ENCODE data around the gene SORBS1.

The SORBS1 gene

DNA sequence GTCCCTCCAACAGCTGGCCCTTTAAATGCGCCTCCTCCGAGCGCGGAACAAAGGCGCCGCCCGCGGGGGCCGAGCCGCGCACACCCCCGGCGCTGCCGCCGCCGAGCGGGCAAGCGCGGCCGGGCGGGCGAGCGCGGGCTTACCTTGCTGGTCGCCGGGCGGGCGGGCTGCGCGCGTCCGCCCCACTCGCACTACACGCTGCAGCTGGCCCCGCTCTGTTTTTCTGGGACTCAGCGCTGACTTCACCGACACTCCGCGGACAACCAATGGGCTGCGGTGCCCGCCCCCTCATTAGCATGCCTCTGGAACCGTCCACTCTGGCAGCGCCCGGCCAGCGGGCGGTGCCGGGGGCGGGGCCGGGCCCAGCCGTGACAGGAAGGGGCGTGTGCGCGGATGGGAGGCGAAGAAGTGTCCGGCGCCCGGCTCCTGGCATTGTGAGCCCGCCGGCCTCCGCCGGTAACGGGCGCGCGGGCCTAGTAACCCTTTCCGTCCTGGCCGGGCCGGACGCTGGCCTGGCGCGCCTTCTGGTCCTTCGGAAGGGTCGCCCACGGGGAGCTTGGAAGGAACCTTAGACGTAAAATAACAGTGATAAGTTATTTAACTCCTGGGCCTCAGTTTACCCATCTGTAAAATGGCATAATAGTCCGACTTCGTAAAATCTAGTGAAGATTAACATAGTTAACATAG, at the start of gene SORBS1:
Gene SORBS1, minus strand, starts transcription at position 195 of the 687 bp plus-strand sequence. CDS start 120,236 bp downstream, outside the sequence.
- peak within 1 kb of the TSS; percentile 78 to 88 for H3K27ac ChIP-seq
- TF ChIP-seq, protein P1, sequence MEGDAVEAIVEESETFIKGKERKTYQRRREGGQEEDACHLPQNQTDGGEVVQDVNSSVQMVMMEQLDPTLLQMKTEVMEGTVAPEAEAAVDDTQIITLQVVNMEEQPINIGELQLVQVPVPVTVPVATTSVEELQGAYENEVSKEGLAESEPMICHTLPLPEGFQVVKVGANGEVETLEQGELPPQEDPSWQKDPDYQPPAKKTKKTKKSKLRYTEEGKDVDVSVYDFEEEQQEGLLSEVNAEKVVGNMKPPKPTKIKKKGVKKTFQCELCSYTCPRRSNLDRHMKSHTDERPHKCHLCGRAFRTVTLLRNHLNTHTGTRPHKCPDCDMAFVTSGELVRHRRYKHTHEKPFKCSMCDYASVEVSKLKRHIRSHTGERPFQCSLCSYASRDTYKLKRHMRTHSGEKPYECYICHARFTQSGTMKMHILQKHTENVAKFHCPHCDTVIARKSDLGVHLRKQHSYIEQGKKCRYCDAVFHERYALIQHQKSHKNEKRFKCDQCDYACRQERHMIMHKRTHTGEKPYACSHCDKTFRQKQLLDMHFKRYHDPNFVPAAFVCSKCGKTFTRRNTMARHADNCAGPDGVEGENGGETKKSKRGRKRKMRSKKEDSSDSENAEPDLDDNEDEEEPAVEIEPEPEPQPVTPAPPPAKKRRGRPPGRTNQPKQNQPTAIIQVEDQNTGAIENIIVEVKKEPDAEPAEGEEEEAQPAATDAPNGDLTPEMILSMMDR (IDR thresholded peaks at IDR 0.05): no peak
- DNase-seq (ENCODE audit: low spot score): peak; percentile 98
- H3K4me3 ChIP-seq: peak within 1 kb of the TSS; percentile 84

GRCh38 chr10:95610727-95611126, 49.6 kb upstream of the SORBS1 start:
- Histone ChIP-seq H3K27ac (no peak overlapping the region), H3K4me3 (no peak overlapping the region)
- no peak for DNase-seq (ENCODE audit: low spot score)

DNA sequence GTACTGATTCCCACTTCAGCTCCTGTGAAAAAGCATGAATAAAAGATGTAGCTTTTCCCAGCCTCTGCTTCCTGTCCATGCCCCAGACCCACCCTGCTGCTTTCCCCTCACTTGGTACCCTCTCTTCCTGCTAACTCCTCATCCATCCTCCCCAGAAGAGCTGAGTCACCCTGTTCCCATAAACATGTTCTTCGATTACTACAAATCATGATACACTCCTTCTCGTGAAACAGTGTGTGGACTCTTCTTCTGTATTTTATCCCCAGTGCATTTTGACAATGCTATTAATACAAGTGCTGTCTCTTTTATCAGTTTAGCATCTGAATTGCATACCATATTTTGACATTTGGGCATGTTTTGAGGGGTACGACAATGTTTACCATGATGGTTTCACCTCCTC, 45.8 kb upstream of the SORBS1 start:
- peak overlapping the region; percentile 88 to 94 for H3K27ac ChIP-seq
- H3K4me3 ChIP-seq: no peak overlapping the region
- TF ChIP-seq, protein P1 (IDR thresholded peaks at IDR 0.05): no peak
- no peak for DNase-seq (ENCODE audit: low spot score)

More at GRCh38 chr10:95610727-95611126, 49.6 kb upstream of the SORBS1 start:
- TF ChIP-seq, protein P1 (IDR thresholded peaks at IDR 0.05): no peak

DNA sequence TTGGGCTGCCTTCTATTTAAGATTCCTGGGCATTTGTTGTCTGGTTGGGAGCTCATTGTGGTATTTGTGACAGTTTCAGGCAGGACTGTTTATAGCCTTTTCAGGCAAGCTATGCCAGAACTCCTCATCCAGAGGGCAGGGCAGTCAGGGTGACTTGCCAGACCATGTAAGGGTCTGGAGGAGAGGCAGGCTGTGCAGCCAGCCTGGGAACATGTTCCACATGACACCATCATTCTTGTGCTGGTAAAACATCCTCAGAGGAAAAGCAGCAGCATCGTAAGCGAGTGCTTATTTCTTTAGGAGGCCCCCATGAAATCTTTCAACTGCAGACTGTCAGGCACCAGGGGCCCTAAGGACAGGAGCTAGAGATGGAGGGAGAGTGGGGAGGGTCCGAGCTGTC, 44.0 kb upstream of the SORBS1 start:
- Histone ChIP-seq H3K4me3 (peak overlapping the region; percentile 21), H3K27ac (peak overlapping the region; percentile 88 to 94)
- TF ChIP-seq, protein P1 (IDR thresholded peaks at IDR 0.05): no peak
- peak; percentile 88 for DNase-seq (ENCODE audit: low spot score)

DNA sequence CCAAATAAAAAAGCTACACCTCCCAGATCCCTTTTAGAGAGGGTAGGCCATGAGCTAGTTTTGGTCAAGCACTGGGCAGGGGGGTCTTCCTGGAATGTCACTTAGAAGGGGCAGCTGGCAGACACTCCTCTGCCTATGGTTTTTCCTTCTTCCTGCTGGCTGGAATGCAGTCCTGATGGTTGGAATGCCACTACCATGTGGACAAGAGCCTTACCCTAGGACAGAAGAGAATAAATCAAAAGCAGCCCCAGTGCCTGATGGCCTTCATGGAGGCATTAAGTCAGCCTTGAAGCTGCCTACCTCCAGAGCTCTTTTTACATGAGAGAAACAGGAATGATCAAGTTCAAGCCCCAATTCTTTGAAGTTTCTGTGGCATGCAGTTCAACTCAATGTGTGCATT, 43.5 kb upstream of the SORBS1 start:
- TF ChIP-seq, protein P1 (IDR thresholded peaks at IDR 0.05): no peak
- Histone ChIP-seq H3K4me3 (no peak overlapping the region), H3K27ac (peak overlapping the region; percentile 88 to 94)
- no peak for DNase-seq (ENCODE audit: low spot score)

DNA sequence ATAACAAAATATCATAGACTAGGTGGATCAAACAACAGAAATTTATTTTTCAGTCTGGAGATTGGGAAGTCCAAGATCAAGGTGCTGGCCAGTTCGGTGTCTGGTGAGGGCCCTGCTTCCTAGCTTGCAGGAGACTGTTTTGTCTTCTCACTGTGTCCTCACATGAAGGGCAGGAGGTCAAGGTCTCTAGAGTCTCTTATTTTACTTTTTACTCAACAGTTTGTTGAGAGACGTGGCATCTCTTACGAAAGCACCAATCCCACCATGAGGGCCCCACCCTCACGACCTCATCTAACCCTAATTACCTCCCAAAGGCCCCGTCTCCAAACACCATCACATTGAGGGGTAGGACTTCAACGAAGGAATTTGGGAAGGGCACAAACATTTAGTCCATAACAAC, 41.2 kb upstream of the SORBS1 start:
- Histone ChIP-seq H3K4me3 (no peak overlapping the region), H3K27ac (no peak overlapping the region)
- DNase-seq (ENCODE audit: low spot score): no peak
- TF ChIP-seq, protein P1 (IDR thresholded peaks at IDR 0.05): no peak

- Histone ChIP-seq H3K27ac (peak overlapping the region; percentile 33 to 50), H3K4me3 (no peak overlapping the region)
- DNase-seq (ENCODE audit: low spot score): peak; percentile 87
- TF ChIP-seq, protein P1 (IDR thresholded peaks at IDR 0.05): peak; percentile 86
These were observed 40.0 kb upstream of the SORBS1 start for GRCh38 chr10:95601116-95601719.

Data from coronary artery (tissue), 2 donors.